GM12864 (cell line): ENCODE data around the gene SLC46A1.
A peak's percentile ranks its signal among the peaks of the same experiment; 100 is the strongest.

ENCODE experiments used
- DNase-seq: peaks from one replicate; pipeline ENCODE4 v3.0.0-alpha.2; 2011; ENCODE audit warnings: low read depth
- H3K4me3 ChIP-seq: 2 replicates; pipeline ENCODE4 v1.5.1; 2011; ENCODE audit warnings: mild to moderate bottlenecking, low read depth, low read length, control low read depth
- CTCF ChIP-seq: IDR thresholded peaks from 2 replicates; pipeline ENCODE4 v1.5.1; 2011; ENCODE audit warnings: low read depth, mild to moderate bottlenecking, moderate library complexity, low read length, control low read depth, inconsistent platforms; ENCODE audit errors: missing control alignments

SLC46A1 gene

GRCh38 chr17:28365487-28365886, 40.5 kb downstream of the SLC46A1 start:
- no peak for DNase-seq
- H3K4me3 ChIP-seq: no peak overlapping the region
- no peak for TF ChIP-seq CTCF

- no peak for TF ChIP-seq CTCF
- no peak for DNase-seq
- H3K4me3 ChIP-seq: no peak within 1 kb of the TSS
Observed at GRCh38 chr17:28364665-28365363, 41.2 kb downstream of the SLC46A1 start, which contains the start of gene SEBOX. Gene SEBOX, minus strand, starts transcription at chr17:28365199. Its CDS starts 48 bp downstream, at chr17:28365151.

- H3K4me3 ChIP-seq: no peak overlapping the region
Observed at GRCh38 chr17:28363776-28364650, 42.0 kb downstream of the SLC46A1 start.

GRCh38 chr17:28363186-28363585, 42.8 kb downstream of the SLC46A1 start:
- H3K4me3 ChIP-seq: no peak overlapping the region
- DNase-seq: no peak
- TF ChIP-seq CTCF: no peak

More at GRCh38 chr17:28363776-28364650, 42.0 kb downstream of the SLC46A1 start:
- DNase-seq: no peak
- no peak for TF ChIP-seq CTCF

- DNase-seq: no peak
- peak overlapping the region; percentile 95 for H3K4me3 ChIP-seq
- TF ChIP-seq CTCF: no peak
Observed at GRCh38 chr17:28357901-28358197, 48.2 kb downstream of the SLC46A1 start.

- H3K4me3 ChIP-seq: peak within 1 kb of the TSS; percentile 95
- peak; percentile 76 for DNase-seq
- TF ChIP-seq CTCF: no peak
Observed at GRCh38 chr17:28357061-28357900, 48.7 kb downstream of the SLC46A1 start, which contains the start of gene POLDIP2. Gene POLDIP2, minus strand, starts transcription at chr17:28357527. Its CDS starts 79 bp downstream, at chr17:28357448.
